ENCODE data around the gene PPM1M.

Gene PPM1M

GRCh38 chr3:52298149-52299098 is 52.9 kb downstream of the PPM1M start:
- ATAC-seq = no peak
- Mint-ChIP-seq H3K27me3 (no peaks in the 10 kb centered on the region), H3K36me3 (peaks cover 21% of the 10 kb centered on the region), H3K27ac (peak overlapping the region; percentile 84), H3K4me3 (no peak overlapping the region), H3K9me3 (no peaks in the 10 kb centered on the region), H3K4me1 (peaks cover 41% of the 10 kb centered on the region)

DNA sequence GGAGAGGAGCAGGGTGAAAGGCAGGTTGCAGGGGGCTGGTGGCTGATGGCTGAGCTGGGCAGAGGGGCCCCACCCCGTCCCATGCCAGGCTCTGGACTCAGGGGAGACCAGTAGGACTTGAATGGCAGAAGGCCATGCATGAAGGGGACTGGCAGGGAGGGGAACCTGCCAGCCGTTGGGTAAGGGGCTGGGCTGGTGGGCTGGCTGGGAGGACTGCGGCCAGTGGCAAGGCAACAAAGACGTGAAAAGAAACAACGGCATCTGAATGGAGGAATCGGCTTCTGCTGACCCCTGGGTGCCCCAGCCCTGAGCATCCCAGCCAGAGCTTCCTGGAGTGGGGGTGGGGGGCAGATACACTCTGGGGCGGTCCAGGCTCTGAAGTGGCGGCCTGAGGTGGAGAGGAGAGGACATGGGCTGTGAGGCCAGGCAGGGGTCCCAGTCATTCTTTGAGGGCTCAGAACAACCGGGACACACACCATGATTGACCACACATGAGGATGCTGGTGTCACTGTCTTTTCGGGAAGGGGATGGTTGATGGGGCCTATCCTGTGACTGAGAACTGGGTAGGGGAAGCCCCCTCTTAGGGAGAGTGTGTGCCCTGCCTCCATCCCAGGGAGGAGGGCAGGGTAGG is 53.8 kb downstream of the PPM1M start:
- peak overlapping the region; percentile 3 for H3K4me3 Mint-ChIP-seq
- H3K27ac Mint-ChIP-seq = peak overlapping the region; percentile 84
- no peaks in the 10 kb centered on the region for H3K27me3 Mint-ChIP-seq

More for the DNA sequence above, 53.8 kb downstream of the PPM1M start:
- ATAC-seq = no peak
- Mint-ChIP-seq H3K36me3 (peaks cover 19% of the 10 kb centered on the region), H3K9me3 (no peaks in the 10 kb centered on the region), H3K4me1 (peaks cover 41% of the 10 kb centered on the region)

Measured in stimulated activated memory B cell treated with anti-CD40 and anti-IgM and Interleukin-4, amounts not matched to agents 10 μg/mL and 1 μg/mL and 100 μg/mL, for 72 hours (primary cell).